Liver (tissue), 9 donors: ENCODE data around the gene NTMT1. TPM values are rescaled to one million over a fixed set of nuclear protein-coding genes. Genes with fewer than 3 reads are reported as not detected.
A peak's percentile ranks its signal among the peaks of the same experiment; 100 is the strongest.

Source experiments
- DNase-seq: peaks from one replicate; pipeline ENCODE4 v3.0.0-alpha.2; 2017; ENCODE audit warnings: low spot score
- H3K27ac ChIP-seq, 2 donors: one replicate each; pipeline ENCODE4 v1.7.0; 2013; ENCODE audit warnings: inconsistent platforms in 2 of 2, low read length in 2 of 2, control low read depth in 1 of 2, low read depth in 1 of 2, mild to moderate bottlenecking in 1 of 2
- H3K27me3 ChIP-seq, 4 donors: one replicate each; pipeline versions ENCODE4 v1.6.1 to v1.7.0; 2013; ENCODE audit warnings: low read length in 3 of 4, inconsistent platforms in 1 of 4, mild to moderate bottlenecking in 1 of 4, moderate library complexity in 1 of 4; ENCODE audit not compliant: control insufficient read depth in 4 of 4, insufficient read depth in 4 of 4
- H3K36me3 ChIP-seq, 4 donors: one replicate each; pipeline versions ENCODE4 v1.6.1 to v1.7.0; 2013; ENCODE audit warnings: low read length in 3 of 4, mild to moderate bottlenecking in 3 of 4, low read depth in 1 of 4, moderate library complexity in 1 of 4; ENCODE audit not compliant: control insufficient read depth in 4 of 4, insufficient read depth in 3 of 4
- H3K4me1 ChIP-seq, 4 donors: one replicate each; pipeline versions ENCODE4 v1.6.1 to v1.7.0; 2013; ENCODE audit warnings: low read length in 3 of 4, mild to moderate bottlenecking in 3 of 4, moderate library complexity in 1 of 4; ENCODE audit not compliant: control insufficient read depth in 4 of 4, insufficient read depth in 4 of 4
- H3K4me3 ChIP-seq, 3 donors: one replicate each; pipeline versions ENCODE4 v1.6.1 to v1.7.0; 2013; ENCODE audit warnings: low read length in 3 of 3, control low read depth in 1 of 3, low read depth in 1 of 3, mild to moderate bottlenecking in 1 of 3
- H3K9ac ChIP-seq, 2 donors: one replicate each; pipeline ENCODE4 v1.7.0; 2013; ENCODE audit warnings: low read length in 2 of 2, mild to moderate bottlenecking in 2 of 2, moderate library complexity in 2 of 2, control low read depth in 1 of 2, low read depth in 1 of 2
- H3K9me3 ChIP-seq, 4 donors: one replicate each; pipeline versions ENCODE4 v1.6.1 to v1.7.0; 2013; ENCODE audit warnings: low read length in 3 of 4; ENCODE audit not compliant: control insufficient read depth in 4 of 4
- EGR1 ChIP-seq, 2 donors: IDR thresholded peaks; 2 replicates each; pipeline ENCODE4 v1.6.1; 2016 to 2018; ENCODE audit warnings: antibody characterized with exemption in 2 of 2, low read depth in 2 of 2
- FOXA1 ChIP-seq: IDR thresholded peaks from 2 replicates; pipeline ENCODE4 v1.6.1; 2016; ENCODE audit warnings: antibody characterized with exemption
- FOXA2 ChIP-seq: IDR thresholded peaks from 2 replicates; pipeline ENCODE4 v1.6.1; 2016; ENCODE audit warnings: antibody characterized with exemption
- GABPA ChIP-seq, 2 donors: IDR thresholded peaks in 1 of 2; conservative IDR thresholded peaks in 1 of 2; 2 replicates each; pipeline ENCODE4 v1.6.1; 2016; ENCODE audit warnings: antibody characterized with exemption in 2 of 2, mild to moderate bottlenecking in 1 of 2, moderate library complexity in 1 of 2
- HNF4A ChIP-seq, 2 donors: conservative IDR thresholded peaks; 2 replicates each; pipeline ENCODE4 v1.6.1; 2016; ENCODE audit warnings: antibody characterized with exemption in 2 of 2, mild to moderate bottlenecking in 2 of 2
- JUND ChIP-seq, 2 donors: IDR thresholded peaks; 2 replicates each; pipeline ENCODE4 v1.6.1; 2016; ENCODE audit warnings: antibody characterized with exemption in 2 of 2
- NR2F2 ChIP-seq: IDR thresholded peaks from 2 replicates; pipeline ENCODE4 v1.6.1; 2016; ENCODE audit warnings: antibody characterized with exemption
- RXRA ChIP-seq, 2 donors: IDR thresholded peaks; 2 replicates each; pipeline ENCODE4 v1.6.1; 2017 to 2018; ENCODE audit warnings: antibody characterized with exemption in 2 of 2, mild to moderate bottlenecking in 1 of 2
- SP1 ChIP-seq: IDR thresholded peaks from 2 replicates; pipeline ENCODE4 v1.6.1; 2018; ENCODE audit warnings: antibody characterized with exemption, mild to moderate bottlenecking
- TAF1 ChIP-seq: conservative IDR thresholded peaks from 2 replicates; pipeline ENCODE4 v1.6.1; 2016; ENCODE audit warnings: antibody characterized with exemption, mild to moderate bottlenecking
- YY1 ChIP-seq: IDR thresholded peaks from 2 replicates; pipeline ENCODE4 v1.6.1; 2016; ENCODE audit warnings: antibody characterized with exemption, mild to moderate bottlenecking
- WGBS: extraction: QIAGEN DNeasy Blood & Tissue Kit; methylation state at CpG from one replicate; pipeline ENCODE4 v1.1.7; 2013; 5-methylcytosine and 5-hydroxymethylcytosine counted together
- polyA plus RNA-seq, 2 donors: library from polyadenylated mRNA; stranded (reverse) in 1 of 2; unstranded in 1 of 2; fragments of 200-250 nt in 1 of 2; fragments of >200 nt in 1 of 2; fragmentation: Nextera tagmentation in 1 of 2; extraction: Ambion mirVana in 1 of 2; gene quantifications; one replicate each; pipeline versions ENCODE4 v1.2.1 to v1.2.3, GENCODE V29; 2013 to 2015
- total RNA-seq, 2 donors: library from RNA; depleted of rRNA; stranded (reverse); fragments of >200 nt; gene quantifications; one replicate each; pipeline ENCODE4 v1.2.3, GENCODE V29; 2014
- TF ChIP-seq, protein P1 (sequence below): IDR thresholded peaks from 2 replicates; pipeline ENCODE4 v1.6.1; 2016; ENCODE audit warnings: antibody characterized with exemption
- TF ChIP-seq, protein P2 (sequence below): IDR thresholded peaks from 2 replicates; pipeline ENCODE4 v1.6.1; 2016; ENCODE audit warnings: antibody characterized with exemption, mild to moderate bottlenecking
- TF ChIP-seq, protein P3 (sequence below): IDR thresholded peaks from 2 replicates; pipeline ENCODE4 v1.6.1; 2016; ENCODE audit warnings: antibody characterized with exemption
- TF ChIP-seq, protein P4 (sequence below): IDR thresholded peaks from 2 replicates; pipeline ENCODE4 v1.6.1; 2016; ENCODE audit warnings: antibody characterized with exemption
- TF ChIP-seq, protein P5 (sequence below): fragments of 150-350 bp; IDR thresholded peaks from 2 replicates; pipeline ENCODE4 v1.5.1; 2017; ENCODE audit warnings: improper control_type of control experiment, low read depth, low read length; ENCODE audit not compliant: missing input control
- donor health status: healthy.
- donor health status: healthy.
- donor health status: healthy.
- donor health status: healthy.
- donor health status: healthy.

NTMT1 gene
- total and polyA plus RNA-seq, 4 donors = 13.1 to 42.5 (median 26.2) TPM

DNA sequence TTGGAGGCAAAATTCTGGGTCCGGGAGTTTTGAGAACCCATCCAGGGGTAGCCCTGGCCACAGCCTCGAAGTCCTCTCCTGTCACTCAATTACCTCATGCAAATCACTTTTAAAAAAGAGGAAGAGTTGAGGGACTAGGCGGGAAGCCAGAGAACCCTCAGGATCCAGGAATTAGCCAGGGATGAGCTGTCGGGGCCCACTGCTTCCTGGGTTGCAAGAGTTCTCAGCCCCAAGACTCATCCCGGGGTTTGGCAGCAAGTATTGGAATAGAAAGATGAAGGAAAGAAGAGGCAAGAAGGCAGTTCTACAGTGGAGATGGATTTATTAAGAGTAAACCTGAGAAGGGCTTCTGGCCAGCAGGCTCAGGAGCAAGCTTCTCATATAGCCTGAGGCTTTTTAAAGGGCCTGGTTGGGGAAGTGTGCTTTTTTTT, 30.6 kb upstream of the NTMT1 start:
- no peaks in the 10 kb centered on the region for H3K9me3 ChIP-seq
- H3K9ac ChIP-seq = no peak overlapping the region
- DNase-seq = no peak
- H3K4me3 ChIP-seq = no peak overlapping the region
- TF ChIP-seq EGR1 (IDR thresholded peaks at IDR 0.05; ENCODE audit: low read depth in 2 of 2) (no peak), RXRA (IDR thresholded peaks at IDR 0.05) (no peak), SP1 (no peak), NR2F2 (no peak)
- TF ChIP-seq, protein P1, sequence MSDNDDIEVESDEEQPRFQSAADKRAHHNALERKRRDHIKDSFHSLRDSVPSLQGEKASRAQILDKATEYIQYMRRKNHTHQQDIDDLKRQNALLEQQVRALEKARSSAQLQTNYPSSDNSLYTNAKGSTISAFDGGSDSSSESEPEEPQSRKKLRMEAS = no peak
- peaks cover 0 to 7% (median 4%) of the 10 kb centered on the region in 4 donors for H3K4me1 ChIP-seq
- 71% methylated on average over 5 of the region's 5 CpGs for WGBS
- no peak overlapping the region for H3K27ac ChIP-seq
- H3K27me3 ChIP-seq = peaks cover 0 to 3% (median 0%) of the 10 kb centered on the region in 4 donors
- H3K36me3 ChIP-seq = no peaks in the 10 kb centered on the region

DNA sequence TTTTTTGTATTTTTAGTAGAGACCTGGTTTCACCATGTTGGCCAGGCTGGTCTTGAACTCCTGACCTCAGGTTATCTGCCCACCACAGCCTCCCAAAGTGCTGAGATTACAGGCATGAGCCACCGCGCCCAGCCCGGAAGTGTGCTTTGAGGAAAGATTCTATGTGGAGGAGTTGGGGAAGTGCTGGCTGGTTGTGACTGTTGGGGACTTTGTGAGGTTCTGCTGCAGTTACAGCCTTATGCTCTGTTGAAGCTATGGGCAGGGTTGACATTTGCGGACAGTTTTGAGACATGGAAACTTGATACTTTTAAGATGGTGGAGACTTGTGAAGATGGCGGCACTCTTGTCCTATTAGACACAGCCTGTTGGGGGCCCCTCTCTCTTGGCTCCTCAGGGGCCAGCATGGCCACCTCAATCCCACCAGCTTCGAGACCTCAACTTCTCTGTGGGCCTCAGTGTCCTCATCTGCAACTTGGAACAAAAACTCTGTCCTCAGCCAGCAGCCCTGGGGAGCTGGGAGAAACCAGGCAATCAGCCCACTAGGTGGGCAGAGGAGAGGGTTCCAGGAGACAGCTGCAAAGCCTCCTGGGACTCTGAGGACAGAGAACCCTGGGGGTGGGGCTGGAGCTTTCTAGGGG, 29.9 kb upstream of the NTMT1 start:
- no peak overlapping the region for H3K27ac ChIP-seq
- no peak overlapping the region for H3K4me3 ChIP-seq
- no peak for DNase-seq
- H3K9ac ChIP-seq = no peak overlapping the region
- peaks cover 0 to 3% (median 0%) of the 10 kb centered on the region in 4 donors for H3K27me3 ChIP-seq
- H3K36me3 ChIP-seq = no peaks in the 10 kb centered on the region
- TF ChIP-seq GABPA (IDR thresholded peaks at IDR 0.05 in 1 of 2, conservative IDR thresholded peaks at IDR 0.05 in 1 of 2) (no peak), RXRA (IDR thresholded peaks at IDR 0.05) (no peak), FOXA1 (no peak), TAF1 (no peak), YY1 (no peak)
- TF ChIP-seq, protein P1 = no peak
- WGBS = 81% methylated on average over 6 of the region's 6 CpGs
- H3K9me3 ChIP-seq = no peaks in the 10 kb centered on the region
- H3K4me1 ChIP-seq = peaks cover 0 to 7% (median 4%) of the 10 kb centered on the region in 4 donors

DNA sequence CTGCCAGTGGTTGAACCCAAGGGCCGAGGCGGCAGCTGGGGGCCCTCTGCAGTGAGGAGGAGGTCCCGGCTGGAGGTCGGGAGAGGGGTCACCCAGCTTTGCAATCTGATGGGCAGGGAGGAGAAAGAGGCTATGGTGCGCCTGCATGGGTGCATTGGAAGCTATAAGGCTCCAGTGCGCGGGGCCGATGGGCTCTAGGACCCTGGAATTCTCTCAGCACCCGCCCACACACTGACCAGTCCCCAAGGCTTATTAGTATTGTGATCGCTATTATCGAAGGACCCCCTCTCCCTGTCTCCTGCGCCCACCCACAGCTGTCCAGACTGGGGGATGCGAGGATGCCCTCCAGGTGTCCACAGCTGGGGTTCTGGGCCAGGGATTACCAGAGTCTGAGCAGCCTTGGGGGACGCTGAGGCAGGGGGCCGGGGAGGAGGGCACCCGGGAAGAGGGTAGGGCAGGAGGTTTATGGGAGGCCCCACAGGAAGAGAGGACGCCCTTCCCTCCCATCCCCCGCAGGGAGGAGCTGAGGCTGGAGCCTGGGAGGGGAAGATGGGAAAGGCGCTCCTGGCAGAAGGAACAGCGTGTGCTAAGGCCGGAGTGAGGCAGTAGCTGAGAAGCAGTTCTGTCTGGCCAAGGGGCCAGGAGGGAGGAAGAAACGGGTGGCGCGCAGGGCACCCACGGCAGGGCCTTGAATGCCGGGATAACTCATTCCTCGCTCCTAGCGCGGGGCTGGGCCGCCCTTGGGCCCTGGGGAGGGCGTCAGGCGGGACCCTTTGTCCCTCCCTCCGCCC, 29.2 kb upstream of the NTMT1 start:
- no peak for DNase-seq
- peak overlapping the region; percentile 44 to 54 for H3K27ac ChIP-seq
- WGBS = 41% methylated on average over 33 of the region's 33 CpGs
- peaks cover 0 to 3% (median 0%) of the 10 kb centered on the region in 4 donors for H3K27me3 ChIP-seq
- no peaks in the 10 kb centered on the region for H3K36me3 ChIP-seq
- H3K4me1 ChIP-seq = peaks cover 0 to 7% (median 4%) of the 10 kb centered on the region in 4 donors
- peak overlapping the region in 1 of 3 donors; percentile 39 for H3K4me3 ChIP-seq
- no peaks in the 10 kb centered on the region for H3K9me3 ChIP-seq
- no peak overlapping the region for H3K9ac ChIP-seq
- TF ChIP-seq GABPA (IDR thresholded peaks at IDR 0.05 in 1 of 2, conservative IDR thresholded peaks at IDR 0.05 in 1 of 2) (no peak), NR2F2 (no peak), FOXA1 (no peak), YY1 (no peak), JUND (IDR thresholded peaks at IDR 0.05) (no peak), RXRA (IDR thresholded peaks at IDR 0.05) (no peak), EGR1 (IDR thresholded peaks at IDR 0.05; ENCODE audit: low read depth in 2 of 2) (no peak), FOXA2 (no peak), TAF1 (no peak), HNF4A (conservative IDR thresholded peaks at IDR 0.05) (no peak)
- TF ChIP-seq, protein P2, sequence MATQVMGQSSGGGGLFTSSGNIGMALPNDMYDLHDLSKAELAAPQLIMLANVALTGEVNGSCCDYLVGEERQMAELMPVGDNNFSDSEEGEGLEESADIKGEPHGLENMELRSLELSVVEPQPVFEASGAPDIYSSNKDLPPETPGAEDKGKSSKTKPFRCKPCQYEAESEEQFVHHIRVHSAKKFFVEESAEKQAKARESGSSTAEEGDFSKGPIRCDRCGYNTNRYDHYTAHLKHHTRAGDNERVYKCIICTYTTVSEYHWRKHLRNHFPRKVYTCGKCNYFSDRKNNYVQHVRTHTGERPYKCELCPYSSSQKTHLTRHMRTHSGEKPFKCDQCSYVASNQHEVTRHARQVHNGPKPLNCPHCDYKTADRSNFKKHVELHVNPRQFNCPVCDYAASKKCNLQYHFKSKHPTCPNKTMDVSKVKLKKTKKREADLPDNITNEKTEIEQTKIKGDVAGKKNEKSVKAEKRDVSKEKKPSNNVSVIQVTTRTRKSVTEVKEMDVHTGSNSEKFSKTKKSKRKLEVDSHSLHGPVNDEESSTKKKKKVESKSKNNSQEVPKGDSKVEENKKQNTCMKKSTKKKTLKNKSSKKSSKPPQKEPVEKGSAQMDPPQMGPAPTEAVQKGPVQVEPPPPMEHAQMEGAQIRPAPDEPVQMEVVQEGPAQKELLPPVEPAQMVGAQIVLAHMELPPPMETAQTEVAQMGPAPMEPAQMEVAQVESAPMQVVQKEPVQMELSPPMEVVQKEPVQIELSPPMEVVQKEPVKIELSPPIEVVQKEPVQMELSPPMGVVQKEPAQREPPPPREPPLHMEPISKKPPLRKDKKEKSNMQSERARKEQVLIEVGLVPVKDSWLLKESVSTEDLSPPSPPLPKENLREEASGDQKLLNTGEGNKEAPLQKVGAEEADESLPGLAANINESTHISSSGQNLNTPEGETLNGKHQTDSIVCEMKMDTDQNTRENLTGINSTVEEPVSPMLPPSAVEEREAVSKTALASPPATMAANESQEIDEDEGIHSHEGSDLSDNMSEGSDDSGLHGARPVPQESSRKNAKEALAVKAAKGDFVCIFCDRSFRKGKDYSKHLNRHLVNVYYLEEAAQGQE = no peak
- TF ChIP-seq, protein P3, sequence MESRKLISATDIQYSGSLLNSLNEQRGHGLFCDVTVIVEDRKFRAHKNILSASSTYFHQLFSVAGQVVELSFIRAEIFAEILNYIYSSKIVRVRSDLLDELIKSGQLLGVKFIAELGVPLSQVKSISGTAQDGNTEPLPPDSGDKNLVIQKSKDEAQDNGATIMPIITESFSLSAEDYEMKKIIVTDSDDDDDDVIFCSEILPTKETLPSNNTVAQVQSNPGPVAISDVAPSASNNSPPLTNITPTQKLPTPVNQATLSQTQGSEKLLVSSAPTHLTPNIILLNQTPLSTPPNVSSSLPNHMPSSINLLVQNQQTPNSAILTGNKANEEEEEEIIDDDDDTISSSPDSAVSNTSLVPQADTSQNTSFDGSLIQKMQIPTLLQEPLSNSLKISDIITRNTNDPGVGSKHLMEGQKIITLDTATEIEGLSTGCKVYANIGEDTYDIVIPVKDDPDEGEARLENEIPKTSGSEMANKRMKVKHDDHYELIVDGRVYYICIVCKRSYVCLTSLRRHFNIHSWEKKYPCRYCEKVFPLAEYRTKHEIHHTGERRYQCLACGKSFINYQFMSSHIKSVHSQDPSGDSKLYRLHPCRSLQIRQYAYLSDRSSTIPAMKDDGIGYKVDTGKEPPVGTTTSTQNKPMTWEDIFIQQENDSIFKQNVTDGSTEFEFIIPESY = no peak
- TF ChIP-seq, protein P1 = no peak
- TF ChIP-seq, protein P4, sequence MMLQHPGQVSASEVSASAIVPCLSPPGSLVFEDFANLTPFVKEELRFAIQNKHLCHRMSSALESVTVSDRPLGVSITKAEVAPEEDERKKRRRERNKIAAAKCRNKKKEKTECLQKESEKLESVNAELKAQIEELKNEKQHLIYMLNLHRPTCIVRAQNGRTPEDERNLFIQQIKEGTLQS = no peak
- TF ChIP-seq, protein P5, sequence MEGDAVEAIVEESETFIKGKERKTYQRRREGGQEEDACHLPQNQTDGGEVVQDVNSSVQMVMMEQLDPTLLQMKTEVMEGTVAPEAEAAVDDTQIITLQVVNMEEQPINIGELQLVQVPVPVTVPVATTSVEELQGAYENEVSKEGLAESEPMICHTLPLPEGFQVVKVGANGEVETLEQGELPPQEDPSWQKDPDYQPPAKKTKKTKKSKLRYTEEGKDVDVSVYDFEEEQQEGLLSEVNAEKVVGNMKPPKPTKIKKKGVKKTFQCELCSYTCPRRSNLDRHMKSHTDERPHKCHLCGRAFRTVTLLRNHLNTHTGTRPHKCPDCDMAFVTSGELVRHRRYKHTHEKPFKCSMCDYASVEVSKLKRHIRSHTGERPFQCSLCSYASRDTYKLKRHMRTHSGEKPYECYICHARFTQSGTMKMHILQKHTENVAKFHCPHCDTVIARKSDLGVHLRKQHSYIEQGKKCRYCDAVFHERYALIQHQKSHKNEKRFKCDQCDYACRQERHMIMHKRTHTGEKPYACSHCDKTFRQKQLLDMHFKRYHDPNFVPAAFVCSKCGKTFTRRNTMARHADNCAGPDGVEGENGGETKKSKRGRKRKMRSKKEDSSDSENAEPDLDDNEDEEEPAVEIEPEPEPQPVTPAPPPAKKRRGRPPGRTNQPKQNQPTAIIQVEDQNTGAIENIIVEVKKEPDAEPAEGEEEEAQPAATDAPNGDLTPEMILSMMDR = no peak
